HEK293T (cell line): ENCODE results near the gene MAML2.

ENCODE experiments used
- ELF4 ChIP-seq: fragments of 450-650 bp; IDR thresholded peaks from 2 replicates; pipeline ENCODE4 v1.6.1; 2017; ENCODE audit warnings: antibody characterized with exemption
- FOXA1 ChIP-seq: fragments of 450-650 bp; IDR thresholded peaks from 2 replicates; pipeline ENCODE4 v1.6.1; 2016; ENCODE audit warnings: mild to moderate bottlenecking
- FOXM1 ChIP-seq: fragments of 450-650 bp; IDR thresholded peaks from 2 replicates; pipeline ENCODE4 v1.6.1; 2017; ENCODE audit warnings: mild to moderate bottlenecking, borderline replicate concordance
- HDGF ChIP-seq: fragments of 450-650 bp; IDR thresholded peaks from 2 replicates; pipeline ENCODE4 v1.6.1; 2017; ENCODE audit warnings: antibody characterized with exemption, borderline replicate concordance
- LEF1 ChIP-seq: fragments of 450-650 bp; IDR thresholded peaks from 2 replicates; pipeline ENCODE4 v1.6.1; 2017; ENCODE audit warnings: mild to moderate bottlenecking, borderline replicate concordance
- NFRKB ChIP-seq: fragments of 450-650 bp; IDR thresholded peaks from 2 replicates; pipeline ENCODE4 v1.6.1; 2016; ENCODE audit warnings: mild to moderate bottlenecking, moderate library complexity
- SP1 ChIP-seq: fragments of 450-650 bp; IDR thresholded peaks from 2 replicates; pipeline ENCODE4 v1.6.1; 2017
- TARDBP ChIP-seq: fragments of 450-650 bp; IDR thresholded peaks from 2 replicates; pipeline ENCODE4 v1.6.1; 2016

DNA sequence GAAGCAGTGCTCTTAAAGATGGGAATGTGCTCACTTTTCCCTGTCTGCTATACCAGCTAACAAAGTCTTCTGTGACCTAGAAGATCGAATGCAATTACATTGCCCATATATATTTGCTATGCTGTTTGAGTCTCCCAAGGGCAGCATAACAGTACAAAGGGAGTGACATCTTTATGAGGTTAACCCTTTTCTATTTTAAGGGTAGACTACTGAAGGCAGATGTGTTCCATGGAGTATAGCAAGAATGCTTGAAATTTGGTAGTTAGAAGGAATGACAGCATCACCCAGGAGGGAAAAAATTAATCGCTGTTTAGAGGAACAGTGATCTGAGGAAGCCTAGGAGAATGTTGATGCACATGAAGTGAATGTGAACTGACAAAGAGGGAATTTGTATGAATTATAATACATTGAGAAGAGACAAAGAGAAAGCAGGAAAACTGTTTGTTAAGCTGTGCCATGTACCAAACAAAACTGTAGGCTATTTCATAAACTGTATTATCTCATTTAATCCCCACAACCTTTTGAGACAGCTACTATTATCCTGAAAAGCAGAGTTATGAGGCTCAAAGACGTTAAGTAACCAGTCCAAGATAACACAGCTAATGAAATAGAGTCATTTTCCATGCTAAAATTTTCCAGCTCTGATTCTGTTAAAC is 13.0 kb downstream of the MAML2 start:
- no peak for TF ChIP-seq SP1
- TF ChIP-seq ELF4 = no peak
- no peak for TF ChIP-seq TARDBP
- TF ChIP-seq LEF1 = no peak
- TF ChIP-seq HDGF = no peak
- no peak for TF ChIP-seq FOXM1
- TF ChIP-seq FOXA1 = no peak
- TF ChIP-seq NFRKB = no peak
